HepG2 (cell line): ENCODE measurements around the gene CNNM2. TPM values are rescaled to one million over a fixed set of nuclear protein-coding genes. Genes with fewer than 3 reads are reported as not detected.

ENCODE experiments used
- ATAC-seq: fragments of 200-7000 bp; cut with Tn5 transposase; 3 replicates; pipeline ENCODE4 v1.9.1; 2020; ENCODE audit warnings: mild to moderate bottlenecking, moderate library complexity
- BruUV-seq: library from RNA; stranded (reverse); fragments of 400-500 nt; replicated peaks from 2 replicates; lab custom pipeline; 2021; lab: Mats Ljungman, UMichigan
- CTCF ChIA-PET: fragments of 300-600 bp; formaldehyde crosslinking; extraction: SDS; loops from one replicate; lab custom pipeline; 2021; ENCODE audit warnings: low total read pairs, inconsistent platforms, low intra/inter-chr PET ratio; lab: Yijun Ruan, JAX
- POLR2A ChIA-PET: fragments of 350-600 bp; sonication (Branson Sonifier 250); formaldehyde crosslinking; loops from one replicate; lab custom pipeline; 2020; ENCODE audit warnings: antibody characterized with exemption, inconsistent platforms; lab: Yijun Ruan, JAX
- DNase-seq: peaks from one replicate; pipeline ENCODE4 v3.0.0-alpha.2; 2015; ENCODE audit warnings: low spot score
- FAIRE-seq: peaks from 3 replicates; lab custom pipeline; 2011; peaks lifted over from hg19 to GRCh38; lab: Jason Lieb, UNC
- H2AFZ ChIP-seq: one replicate; pipeline ENCODE4 v1.6.1; 2011; ENCODE audit warnings: low read length, inconsistent platforms
- H3K27ac ChIP-seq: fragments of 300-600 bp; 3 replicates; pipeline ENCODE4 v1.8.0; 2011; ENCODE audit warnings: mixed run types, mild to moderate bottlenecking, mixed read lengths, low read length, inconsistent platforms; ENCODE audit not compliant: insufficient read depth; ENCODE audit errors: extremely low read length
- H3K27me3 ChIP-seq, 2 experiments: fragments of 200-600 bp in 1 of 2; 2 replicates in 1 of 2; 3 replicates in 1 of 2; pipeline versions ENCODE4 v1.6.0 to v1.8.0; 2011; ENCODE audit warnings: low read length in 2 of 2, mild to moderate bottlenecking in 2 of 2, moderate library complexity in 2 of 2, inconsistent platforms in 1 of 2; ENCODE audit not compliant: insufficient read depth in 2 of 2, control insufficient read depth in 1 of 2
- H3K36me3 ChIP-seq, 2 experiments: fragments of 200-600 bp in 1 of 2; replicated peaks in 1 of 2; 2 replicates in 1 of 2; 3 replicates in 1 of 2; pipeline versions ENCODE4 v1.5.1 to v1.8.0; 2011; ENCODE audit warnings: low read length in 2 of 2, inconsistent platforms in 1 of 2; ENCODE audit not compliant: insufficient read depth in 2 of 2, control insufficient read depth in 1 of 2
- H3K4me1 ChIP-seq: 2 replicates; pipeline ENCODE4 v1.5.1; 2012; ENCODE audit warnings: low read length, inconsistent platforms; ENCODE audit not compliant: insufficient read depth
- H3K4me2 ChIP-seq: 2 replicates; pipeline ENCODE4 v1.6.0; 2011; ENCODE audit warnings: low read depth, low read length, inconsistent platforms
- H3K4me3 ChIP-seq, 3 experiments: fragments of 200-600 bp in 1 of 3; sonication (generic), shearing (Covaris generic) in 1 of 3; replicated peaks in 1 of 3; 2 replicates each; pipeline ENCODE4 v1.5.1; 2011 to 2016; ENCODE audit warnings: low read length in 3 of 3, inconsistent platforms in 2 of 3, low read depth in 2 of 3, mild to moderate bottlenecking in 2 of 3, control low read depth in 1 of 3, mixed read lengths in 1 of 3; ENCODE audit not compliant: insufficient read depth in 1 of 3
- H3K79me2 ChIP-seq: one replicate; pipeline ENCODE4 v1.6.1; 2011; ENCODE audit warnings: low read length, inconsistent platforms; ENCODE audit not compliant: insufficient read depth
- H3K9ac ChIP-seq: 2 replicates; pipeline ENCODE4 v1.6.0; 2011; ENCODE audit warnings: mild to moderate bottlenecking, low read depth, low read length, inconsistent platforms; ENCODE audit not compliant: insufficient read depth
- H3K9me3 ChIP-seq: 2 replicates; pipeline ENCODE4 v1.5.1; 2012; ENCODE audit warnings: mild to moderate bottlenecking, low read length
- H4K20me1 ChIP-seq: 2 replicates; pipeline ENCODE4 v1.6.0; 2011; ENCODE audit warnings: inconsistent platforms, mild to moderate bottlenecking, low read length, moderate library complexity; ENCODE audit not compliant: insufficient read depth
- HBP1 ChIP-seq: IDR thresholded peaks from 2 replicates; pipeline ENCODE4 v1.6.1; 2016; ENCODE audit warnings: low read depth, control low read depth
- MTF2 ChIP-seq: sonication (generic); formaldehyde crosslinking; IDR thresholded peaks from 2 replicates; pipeline ENCODE4 v1.5.0; 2020; ENCODE audit warnings: missing genetic modification reagents, borderline replicate concordance
- NFE2L2 ChIP-seq: fragments of 150-350 bp; IDR thresholded peaks from 2 replicates; pipeline ENCODE4 v1.6.1; 2014; ENCODE audit warnings: low read length
- NR3C1 ChIP-seq: sonication (generic); formaldehyde crosslinking; IDR thresholded peaks from 2 replicates; pipeline ENCODE4 v1.4.0; 2020; ENCODE audit warnings: missing genetic modification reagents
- ZBTB39 ChIP-seq: sonication (generic); formaldehyde crosslinking; IDR thresholded peaks from 2 replicates; pipeline ENCODE4 v1.5.0; 2020; ENCODE audit warnings: missing genetic modification reagents
- ZNF18 ChIP-seq: sonication (generic); formaldehyde crosslinking; IDR thresholded peaks from 2 replicates; pipeline ENCODE4 v1.8.0; 2022; ENCODE audit warnings: mild to moderate bottlenecking, missing genetic modification reagents; ENCODE audit not compliant: insufficient replicate concordance
- ZNF224 ChIP-seq: sonication (generic); formaldehyde crosslinking; IDR thresholded peaks from 2 replicates; pipeline ENCODE4 v1.5.0; 2020; ENCODE audit warnings: mild to moderate bottlenecking, missing genetic modification reagents
- ZNF530 ChIP-seq: sonication (generic); formaldehyde crosslinking; IDR thresholded peaks from 2 replicates; pipeline ENCODE4 v1.5.0; 2020; ENCODE audit warnings: low read depth, mild to moderate bottlenecking, missing genetic modification reagents
- ZNF878 ChIP-seq: sonication (generic); formaldehyde crosslinking; IDR thresholded peaks from 2 replicates; pipeline ENCODE4 v1.8.1; 2023; ENCODE audit warnings: mild to moderate bottlenecking, missing genetic modification reagents, moderate library complexity
- ZSCAN5A ChIP-seq: sonication (generic); formaldehyde crosslinking; IDR thresholded peaks from 2 replicates; pipeline ENCODE4 v1.8.0; 2022; ENCODE audit warnings: mild to moderate bottlenecking, missing genetic modification reagents, borderline replicate concordance
- WGBS: methylation state at CpG from one replicate; pipeline ENCODE4 v1.1.6; 2017; ENCODE audit warnings: low lambda C conversion rate; 5-methylcytosine and 5-hydroxymethylcytosine counted together
- in situ Hi-C: cut with HindIII; loops from 2 replicates; pipeline ENCODE4 v1.10.0; 2017; ENCODE audit warnings: low pct_unique_long_range_greater_than_20kb; ENCODE audit not compliant: extremely low pct_ligation_motif_present
- intact Hi-C: fragments of 100-400 bp; cut with micrococcal nuclease; formaldehyde crosslinking; loops from one replicate; pipeline ENCODE4 v1.10.0; 2022; ENCODE audit not compliant: unreplicated experiment
- polyA plus RNA-seq, 8 experiments: library from polyadenylated mRNA; depleted of rRNA in 3 of 8; stranded (reverse) in 7 of 8; unstranded in 1 of 8; fragments of >200 nt; fragmentation: Illumina TruSeq in 4 of 8; extraction: Trizol in 4 of 8; gene quantifications; 2 replicates each; pipeline versions ENCODE4 v1.2.1 to v1.2.3, GENCODE V29; 2011 to 2016; ENCODE audit warnings: low read depth in 4 of 8, missing spikeins in 1 of 8, mixed read lengths in 1 of 8; ENCODE audit not compliant: insufficient read depth in 1 of 8
- total RNA-seq, 5 experiments: library from RNA; depleted of rRNA; stranded (reverse); fragments of >200 nt; fragmentation: Illumina TruSeq; extraction: Trizol; gene quantifications; 2 replicates each; pipeline ENCODE4 v1.2.3, GENCODE V29; 2016; ENCODE audit warnings: low read depth in 1 of 5

Gene CNNM2
- total and polyA plus RNA-seq, 2 of the 13 experiments (the other 11 are each of a cell fraction or from before 2014, with no cell fraction given) = 7.1 to 9.0 TPM

GRCh38 chr10:103025696-103026095 is 107.6 kb downstream of the CNNM2 start (continued):
- no peak for TF ChIP-seq ZBTB39 (CRISPR knock-in tag)
- no peak for TF ChIP-seq HBP1 (CRISPR knock-in tag)
- no peak for TF ChIP-seq ZNF530 (CRISPR knock-in tag)
- no peak for TF ChIP-seq ZNF18 (CRISPR knock-in tag)
- TF ChIP-seq MTF2 = no peak
- TF ChIP-seq NFE2L2 = no peak
- TF ChIP-seq, all 625 proteins: peak for 62

- Histone ChIP-seq H3K4me1 (no peaks in the 10 kb centered on the region), H3K4me3 (no peak overlapping the region), H3K9me3 (no peaks in the 10 kb centered on the region), H3K27ac (no peak overlapping the region), H3K27me3 (no peaks in the 10 kb centered on the region; a peak in 1 of 5 replicates), H3K36me3 (no peaks in the 10 kb centered on the region), H3K4me2 (no peak overlapping the region), H3K79me2 (peaks cover 4% of the 10 kb centered on the region), H4K20me1 (no peaks in the 10 kb centered on the region), H2AFZ (no peak overlapping the region), H3K9ac (no peak overlapping the region)
- no TSS peak for BruUV-seq
- TF ChIP-seq ZNF878 (CRISPR knock-in tag) (no peak), ZSCAN5A (no peak), ZNF224 (no peak), NR3C1 (CRISPR knock-in tag) (no peak)
- FAIRE-seq (no peak), ATAC-seq (no peak), DNase-seq (no peak)
- POLR2A ChIA-PET = no interaction called here
- CTCF ChIA-PET = no interaction called here
- WGBS = 100% methylated on average over 2 of the region's 2 CpGs
- intact Hi-C loops = no loop called here
- in situ Hi-C loops = no loop called here
Measured at GRCh38 chr10:103038570-103038969, 120.5 kb downstream of the CNNM2 start.
